ENCODE measurements around the gene CADPS2. TPM values are rescaled to one million over a fixed set of nuclear protein-coding genes. Genes with fewer than 3 reads are reported as not detected.
"Not testable (repeated sequence)": the region's sequence is repeated elsewhere in the genome, so short reads cannot be mapped to it uniquely, and the experiment has no call there.

CADPS2 gene
- total RNA-seq, 1 donor from 2014 or later, result 3.1 TPM

GRCh38 chr7:122845286-122845685 is 41.0 kb downstream of the CADPS2 start:
- Mint-ChIP-seq H3K27me3 (ENCODE audit: low read depth) (no peaks in the 10 kb centered on the region), H3K27ac (ENCODE audit: unreplicated experiment) (no peak overlapping the region), H3K4me1 (no peaks in the 10 kb centered on the region), H3K36me3 (ENCODE audit: low read depth) (no peaks in the 10 kb centered on the region), H3K4me3 (no peak overlapping the region), H3K9me3 (no peaks in the 10 kb centered on the region)
- DNase-seq (ENCODE audit: low read depth, low spot score), result no peak
- TF ChIP-seq, protein P1, sequence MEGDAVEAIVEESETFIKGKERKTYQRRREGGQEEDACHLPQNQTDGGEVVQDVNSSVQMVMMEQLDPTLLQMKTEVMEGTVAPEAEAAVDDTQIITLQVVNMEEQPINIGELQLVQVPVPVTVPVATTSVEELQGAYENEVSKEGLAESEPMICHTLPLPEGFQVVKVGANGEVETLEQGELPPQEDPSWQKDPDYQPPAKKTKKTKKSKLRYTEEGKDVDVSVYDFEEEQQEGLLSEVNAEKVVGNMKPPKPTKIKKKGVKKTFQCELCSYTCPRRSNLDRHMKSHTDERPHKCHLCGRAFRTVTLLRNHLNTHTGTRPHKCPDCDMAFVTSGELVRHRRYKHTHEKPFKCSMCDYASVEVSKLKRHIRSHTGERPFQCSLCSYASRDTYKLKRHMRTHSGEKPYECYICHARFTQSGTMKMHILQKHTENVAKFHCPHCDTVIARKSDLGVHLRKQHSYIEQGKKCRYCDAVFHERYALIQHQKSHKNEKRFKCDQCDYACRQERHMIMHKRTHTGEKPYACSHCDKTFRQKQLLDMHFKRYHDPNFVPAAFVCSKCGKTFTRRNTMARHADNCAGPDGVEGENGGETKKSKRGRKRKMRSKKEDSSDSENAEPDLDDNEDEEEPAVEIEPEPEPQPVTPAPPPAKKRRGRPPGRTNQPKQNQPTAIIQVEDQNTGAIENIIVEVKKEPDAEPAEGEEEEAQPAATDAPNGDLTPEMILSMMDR (conservative IDR thresholded peaks at IDR 0.05), result no peak

GRCh38 chr7:122844191-122844988 is 41.9 kb downstream of the CADPS2 start:
- Mint-ChIP-seq H3K27me3 (ENCODE audit: low read depth) (no peaks in the 10 kb centered on the region), H3K9me3 (no peaks in the 10 kb centered on the region), H3K27ac (ENCODE audit: unreplicated experiment) (no peak overlapping the region), H3K36me3 (ENCODE audit: low read depth) (no peaks in the 10 kb centered on the region), H3K4me1 (no peaks in the 10 kb centered on the region), H3K4me3 (no peak overlapping the region)
- TF ChIP-seq, protein P1 (conservative IDR thresholded peaks at IDR 0.05), result no peak
- no peak for DNase-seq (ENCODE audit: low read depth, low spot score)

DNA sequence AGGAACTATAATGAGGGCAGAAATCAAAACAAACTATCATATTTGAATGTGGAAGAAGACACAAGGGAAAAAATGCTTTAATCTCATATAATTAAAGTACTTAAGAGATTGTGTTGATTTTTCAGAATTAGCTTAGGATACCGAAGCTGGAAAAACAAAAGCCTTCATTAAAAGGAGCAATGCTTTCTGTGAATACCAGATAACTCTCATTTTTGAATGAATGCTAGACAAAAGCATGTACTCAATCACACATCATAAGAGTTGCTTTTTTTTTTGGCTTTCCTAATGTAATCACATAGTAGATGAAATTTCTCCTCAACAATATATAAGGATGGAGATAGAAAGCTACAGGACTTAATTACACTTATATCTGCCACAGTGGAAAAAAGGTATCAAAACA is 43.3 kb downstream of the CADPS2 start:
- Mint-ChIP-seq H3K4me1 (no peaks in the 10 kb centered on the region), H3K4me3 (no peak overlapping the region), H3K36me3 (ENCODE audit: low read depth) (no peaks in the 10 kb centered on the region), H3K9me3 (no peaks in the 10 kb centered on the region), H3K27me3 (ENCODE audit: low read depth) (no peaks in the 10 kb centered on the region), H3K27ac (ENCODE audit: unreplicated experiment) (no peak overlapping the region)
- DNase-seq (ENCODE audit: low read depth, low spot score), result no peak
- TF ChIP-seq, protein P1 (conservative IDR thresholded peaks at IDR 0.05), result no peak

GRCh38 chr7:122836286-122836685 is 50.0 kb downstream of the CADPS2 start:
- H3K9me3 Mint-ChIP-seq; H3K36me3 Mint-ChIP-seq (ENCODE audit: low read depth); DNase-seq (ENCODE audit: low read depth, low spot score); H3K27ac Mint-ChIP-seq (ENCODE audit: unreplicated experiment); H3K27me3 Mint-ChIP-seq (ENCODE audit: low read depth); H3K4me3 Mint-ChIP-seq: not testable (repeated sequence)
- peaks cover 12% of the 10 kb centered on the region for H3K4me1 Mint-ChIP-seq

GRCh38 chr7:122834571-122834942 is 51.7 kb downstream of the CADPS2 start:
- H3K9me3 Mint-ChIP-seq; H3K27me3 Mint-ChIP-seq (ENCODE audit: low read depth); H3K36me3 Mint-ChIP-seq (ENCODE audit: low read depth): not testable (repeated sequence)
- peak; percentile 31 for DNase-seq (ENCODE audit: low read depth, low spot score)
- Mint-ChIP-seq H3K4me3 (peak overlapping the region; percentile 84), H3K4me1 (peaks cover 12% of the 10 kb centered on the region), H3K27ac (ENCODE audit: unreplicated experiment) (peak overlapping the region; percentile 77)

DNA sequence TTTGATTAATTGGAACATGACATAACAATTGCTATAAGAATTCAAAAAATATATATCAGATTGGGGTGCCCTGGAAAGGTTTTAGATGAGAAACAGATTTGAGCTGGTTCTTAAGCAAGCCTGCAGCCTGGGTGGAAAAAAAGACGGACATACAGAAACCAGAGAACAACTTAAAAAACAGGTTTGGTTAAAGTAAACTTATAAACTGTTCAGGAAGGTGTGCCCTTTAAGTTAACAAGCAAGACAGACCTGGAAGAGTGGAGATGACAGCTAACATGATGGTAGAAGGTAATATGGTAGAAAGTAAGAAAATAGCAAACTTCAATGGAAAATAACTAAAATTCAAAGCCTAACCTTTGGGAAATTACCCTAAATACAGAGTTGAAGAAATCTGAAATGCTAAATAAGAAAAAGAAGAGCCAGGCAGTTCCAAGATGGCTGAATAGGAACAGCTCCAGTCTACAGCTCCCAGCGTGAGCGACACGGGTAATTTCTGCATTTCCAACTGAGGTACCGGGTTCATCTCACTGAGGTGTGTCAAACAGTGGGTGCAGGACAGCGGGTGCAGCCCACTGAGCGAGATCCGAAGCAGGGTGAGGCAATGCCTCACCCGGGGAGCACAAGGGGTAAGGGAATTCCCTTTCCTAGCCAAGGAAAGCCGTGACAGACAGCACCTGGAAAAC is 52.2 kb downstream of the CADPS2 start:
- Mint-ChIP-seq H3K27me3 (ENCODE audit: low read depth) (no peaks in the 10 kb centered on the region), H3K36me3 (ENCODE audit: low read depth) (peaks cover 6% of the 10 kb centered on the region), H3K4me3 (peak overlapping the region; percentile 84), H3K27ac (ENCODE audit: unreplicated experiment) (peak overlapping the region; percentile 77), H3K4me1 (peaks cover 12% of the 10 kb centered on the region), H3K9me3 (no peaks in the 10 kb centered on the region)
- TF ChIP-seq, protein P1 (conservative IDR thresholded peaks at IDR 0.05), result no peak
- no peak for DNase-seq (ENCODE audit: low read depth, low spot score)
